H1 (cell line): Measurements from ENCODE around the gene ZBTB9.

Source experiments
- BRCA1 ChIP-seq: IDR thresholded peaks from 2 replicates; pipeline ENCODE4 v1.6.1; 2012; ENCODE audit warnings: low read depth, low read length, improper control_type of control experiment
- EZH2 ChIP-seq: fragments of 200-600 bp; sonication (generic); IDR thresholded peaks from 2 replicates; pipeline ENCODE4 v1.7.1; 2012; ENCODE audit warnings: low read depth, mild to moderate bottlenecking, moderate library complexity, low read length, inconsistent platforms; ENCODE audit not compliant: severe bottlenecking
- KDM5A ChIP-seq: fragments of 200-600 bp; IDR thresholded peaks from 2 replicates; pipeline ENCODE4 v1.7.1; 2012; ENCODE audit warnings: mild to moderate bottlenecking, low read length, inconsistent platforms, mixed read lengths
- POLR2AphosphoS5 ChIP-seq: IDR thresholded peaks from 2 replicates; pipeline ENCODE4 v1.6.1; 2011; ENCODE audit warnings: low read depth, low read length
- TAF1 ChIP-seq: IDR thresholded peaks from 2 replicates; pipeline ENCODE4 v1.6.1; 2011; ENCODE audit warnings: mild to moderate bottlenecking, low read depth, low read length
- YY1 ChIP-seq: IDR thresholded peaks from 2 replicates; pipeline ENCODE4 v1.6.1; 2011; ENCODE audit warnings: low read depth, mild to moderate bottlenecking, low read length
- TF ChIP-seq, protein P1 (sequence below), 3 experiments: IDR thresholded peaks; 1 replicate in 2 of 3; 2 replicates in 1 of 3; pipeline versions ENCODE4 v1.5.1 to v1.6.1; 2011; ENCODE audit warnings: low read length in 3 of 3, mild to moderate bottlenecking in 3 of 3, inconsistent platforms in 2 of 3, low read depth in 1 of 3, moderate library complexity in 1 of 3; ENCODE audit not compliant: insufficient read depth in 1 of 3; ENCODE audit errors: control extremely low read depth in 1 of 3

GRCh38 chr6:33411632-33412005 is 42.8 kb upstream of the ZBTB9 start:
- TF ChIP-seq YY1 (no peak), TAF1 (no peak), BRCA1 (no peak), KDM5A (no peak), EZH2 (no peak), POLR2AphosphoS5 (no peak)
- TF ChIP-seq, protein P1, sequence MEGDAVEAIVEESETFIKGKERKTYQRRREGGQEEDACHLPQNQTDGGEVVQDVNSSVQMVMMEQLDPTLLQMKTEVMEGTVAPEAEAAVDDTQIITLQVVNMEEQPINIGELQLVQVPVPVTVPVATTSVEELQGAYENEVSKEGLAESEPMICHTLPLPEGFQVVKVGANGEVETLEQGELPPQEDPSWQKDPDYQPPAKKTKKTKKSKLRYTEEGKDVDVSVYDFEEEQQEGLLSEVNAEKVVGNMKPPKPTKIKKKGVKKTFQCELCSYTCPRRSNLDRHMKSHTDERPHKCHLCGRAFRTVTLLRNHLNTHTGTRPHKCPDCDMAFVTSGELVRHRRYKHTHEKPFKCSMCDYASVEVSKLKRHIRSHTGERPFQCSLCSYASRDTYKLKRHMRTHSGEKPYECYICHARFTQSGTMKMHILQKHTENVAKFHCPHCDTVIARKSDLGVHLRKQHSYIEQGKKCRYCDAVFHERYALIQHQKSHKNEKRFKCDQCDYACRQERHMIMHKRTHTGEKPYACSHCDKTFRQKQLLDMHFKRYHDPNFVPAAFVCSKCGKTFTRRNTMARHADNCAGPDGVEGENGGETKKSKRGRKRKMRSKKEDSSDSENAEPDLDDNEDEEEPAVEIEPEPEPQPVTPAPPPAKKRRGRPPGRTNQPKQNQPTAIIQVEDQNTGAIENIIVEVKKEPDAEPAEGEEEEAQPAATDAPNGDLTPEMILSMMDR (IDR thresholded peaks at IDR 0.05; ENCODE audit: control extremely low read depth in 1 of 3, insufficient read depth in 1 of 3, low read depth in 1 of 3, low read length in 3 of 3), result no peak
